ENCODE results near the gene PDCD2L.
"Not testable (repeated sequence)": the region's sequence is repeated elsewhere in the genome, so short reads cannot be mapped to it uniquely, and the experiment has no call there.

The PDCD2L gene

GRCh38 chr19:34418300-34418699, 14.1 kb downstream of the PDCD2L start:
- DNase-seq (ENCODE audit: low spot score), result no peak

- no peak for DNase-seq (ENCODE audit: low spot score)
Observed at GRCh38 chr19:34426096-34426661, 22.0 kb downstream of the PDCD2L start.

- peak; percentile 4 for DNase-seq (ENCODE audit: low spot score)
Observed at GRCh38 chr19:34428549-34429285, 24.5 kb downstream of the PDCD2L start.

- no peak for DNase-seq (ENCODE audit: low spot score)
Observed at GRCh38 chr19:34429553-34429952, 25.4 kb downstream of the PDCD2L start.

GRCh38 chr19:34430738-34431625, 26.8 kb downstream of the PDCD2L start:
- DNase-seq (ENCODE audit: low spot score), result no peak

- DNase-seq (ENCODE audit: low spot score), result no peak
Observed at GRCh38 chr19:34431681-34432402, 27.6 kb downstream of the PDCD2L start.

- DNase-seq (ENCODE audit: low spot score), result no peak
Observed at GRCh38 chr19:34432797-34433196, 28.6 kb downstream of the PDCD2L start.

GRCh38 chr19:34436716-34437115, 32.5 kb downstream of the PDCD2L start:
- no peak for DNase-seq (ENCODE audit: low spot score)

- no peak for DNase-seq (ENCODE audit: low spot score)
Observed at GRCh38 chr19:34448191-34448590, 44.0 kb downstream of the PDCD2L start.

GRCh38 chr19:34452723-34453122, 48.5 kb downstream of the PDCD2L start:
- DNase-seq (ENCODE audit: low spot score), result no peak

- DNase-seq (ENCODE audit: low spot score), result no peak
Observed at GRCh38 chr19:34454091-34454490, 49.9 kb downstream of the PDCD2L start.

- no peak for DNase-seq (ENCODE audit: low spot score)
Observed at GRCh38 chr19:34454685-34455084, 50.5 kb downstream of the PDCD2L start.

GRCh38 chr19:34455783-34456480, 51.7 kb downstream of the PDCD2L start:
- DNase-seq (ENCODE audit: low spot score), result not testable (repeated sequence)

- no peak for DNase-seq (ENCODE audit: low spot score)
Observed at GRCh38 chr19:34457446-34457845, 53.2 kb downstream of the PDCD2L start.

- no peak for DNase-seq (ENCODE audit: low spot score)
Observed at GRCh38 chr19:34458677-34459076, 54.5 kb downstream of the PDCD2L start.

- DNase-seq (ENCODE audit: low spot score), result no peak
Observed at GRCh38 chr19:34459614-34460013, 55.4 kb downstream of the PDCD2L start.

- DNase-seq (ENCODE audit: low spot score), result no peak
Observed at GRCh38 chr19:34461375-34462100, 57.3 kb downstream of the PDCD2L start.

- DNase-seq (ENCODE audit: low spot score), result not testable (repeated sequence)
Observed at GRCh38 chr19:34464785-34465184, 60.6 kb downstream of the PDCD2L start.

- DNase-seq (ENCODE audit: low spot score), result no peak
Observed at GRCh38 chr19:34468409-34468808, 64.2 kb downstream of the PDCD2L start.

GRCh38 chr19:34469026-34469425, 64.8 kb downstream of the PDCD2L start:
- not testable (repeated sequence) for DNase-seq (ENCODE audit: low spot score)
